NCI-H2171 (cell line): Measurements from ENCODE around the gene BATF2.
A peak's percentile ranks its signal among the peaks of the same experiment; 100 is the strongest.
"Not testable (repeated sequence)": the region's sequence is repeated elsewhere in the genome, so short reads cannot be mapped to it uniquely, and the experiment has no call there.

ENCODE experiments used
- DNase-seq: peaks from one replicate; lab custom pipeline; 2025; lab: John Stamatoyannopoulos, UW

Gene BATF2, protein sequence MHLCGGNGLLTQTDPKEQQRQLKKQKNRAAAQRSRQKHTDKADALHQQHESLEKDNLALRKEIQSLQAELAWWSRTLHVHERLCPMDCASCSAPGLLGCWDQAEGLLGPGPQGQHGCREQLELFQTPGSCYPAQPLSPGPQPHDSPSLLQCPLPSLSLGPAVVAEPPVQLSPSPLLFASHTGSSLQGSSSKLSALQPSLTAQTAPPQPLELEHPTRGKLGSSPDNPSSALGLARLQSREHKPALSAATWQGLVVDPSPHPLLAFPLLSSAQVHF

DNA sequence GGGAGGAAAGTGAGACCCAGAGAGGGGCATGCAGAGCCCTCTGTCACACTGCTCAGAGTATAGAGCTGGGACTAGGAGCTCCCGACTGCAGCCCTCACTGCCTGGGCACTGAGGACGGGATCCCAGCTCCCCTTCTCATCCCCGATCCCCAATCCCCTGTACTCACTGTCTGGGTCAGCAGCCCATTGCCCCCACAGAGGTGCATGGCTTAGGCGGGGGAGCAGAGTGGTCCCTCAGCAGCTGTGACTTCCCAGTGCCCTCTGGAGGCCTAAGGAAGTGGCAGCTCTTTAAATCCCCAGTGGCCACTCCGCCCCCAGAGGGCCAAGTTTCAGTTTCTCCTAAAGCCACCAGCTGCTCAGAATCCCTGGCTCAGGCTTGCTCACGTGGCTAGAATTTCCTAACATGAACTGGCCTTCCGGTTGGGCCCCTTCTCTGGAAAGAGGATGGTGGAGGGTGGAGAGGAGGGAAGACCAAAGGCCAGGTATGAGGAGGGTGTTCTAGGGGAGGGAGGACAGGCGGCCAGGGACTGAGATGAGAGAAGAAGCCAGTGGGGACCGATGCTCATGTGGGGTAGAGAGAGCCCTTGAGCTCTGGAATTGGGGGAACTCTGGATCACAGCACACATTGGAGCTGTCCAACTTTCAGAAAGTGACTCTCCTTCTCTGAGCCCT, at the start of gene BATF2:
Gene BATF2 (minus strand): TSS at position 262 of the 671 bp plus-strand sequence. CDS start 57 bp downstream, at position 205.
- peak; percentile 29 for DNase-seq

DNA sequence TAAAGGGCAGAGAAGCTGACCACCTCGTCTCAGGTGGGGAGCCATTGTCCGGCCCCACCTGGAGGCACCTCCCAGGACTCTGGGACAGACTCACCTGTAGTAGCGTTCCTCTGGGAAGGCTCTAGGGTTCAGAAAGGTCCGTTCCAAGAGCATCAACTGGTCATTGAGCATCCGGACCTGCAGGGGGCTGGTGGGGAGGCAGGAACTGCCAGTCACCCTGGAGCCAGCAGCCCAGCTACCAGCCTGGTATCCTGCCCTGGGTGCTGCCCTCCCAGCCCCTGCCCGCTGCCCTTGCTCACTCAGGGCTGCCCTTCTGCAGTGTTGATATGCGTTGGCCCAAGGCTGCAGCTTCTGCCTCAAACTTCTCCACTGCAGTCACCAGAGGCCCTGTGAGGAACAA, 49.0 kb upstream of the BATF2 start:
- DNase-seq = no peak

DNA sequence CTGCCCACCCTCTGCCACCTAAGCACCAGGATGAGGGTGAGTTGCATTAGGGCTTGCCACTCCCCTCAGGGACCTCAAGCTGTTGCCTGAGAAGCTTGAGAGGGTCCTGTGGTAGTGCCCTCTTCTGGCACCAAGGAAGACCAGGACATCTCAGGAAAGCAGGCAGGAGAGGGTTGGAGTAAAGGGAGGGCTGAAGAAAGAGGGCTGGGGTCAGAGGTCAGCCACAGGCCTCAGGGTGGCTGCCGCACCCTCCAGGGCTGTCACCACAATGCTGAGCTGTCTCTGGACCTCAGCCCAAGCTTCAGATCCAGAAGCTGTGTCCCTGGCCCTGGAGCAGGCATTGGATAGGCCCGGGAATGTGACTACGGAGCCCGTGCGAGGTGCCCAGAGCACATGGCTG, 48.3 kb upstream of the BATF2 start:
- no peak for DNase-seq

DNA sequence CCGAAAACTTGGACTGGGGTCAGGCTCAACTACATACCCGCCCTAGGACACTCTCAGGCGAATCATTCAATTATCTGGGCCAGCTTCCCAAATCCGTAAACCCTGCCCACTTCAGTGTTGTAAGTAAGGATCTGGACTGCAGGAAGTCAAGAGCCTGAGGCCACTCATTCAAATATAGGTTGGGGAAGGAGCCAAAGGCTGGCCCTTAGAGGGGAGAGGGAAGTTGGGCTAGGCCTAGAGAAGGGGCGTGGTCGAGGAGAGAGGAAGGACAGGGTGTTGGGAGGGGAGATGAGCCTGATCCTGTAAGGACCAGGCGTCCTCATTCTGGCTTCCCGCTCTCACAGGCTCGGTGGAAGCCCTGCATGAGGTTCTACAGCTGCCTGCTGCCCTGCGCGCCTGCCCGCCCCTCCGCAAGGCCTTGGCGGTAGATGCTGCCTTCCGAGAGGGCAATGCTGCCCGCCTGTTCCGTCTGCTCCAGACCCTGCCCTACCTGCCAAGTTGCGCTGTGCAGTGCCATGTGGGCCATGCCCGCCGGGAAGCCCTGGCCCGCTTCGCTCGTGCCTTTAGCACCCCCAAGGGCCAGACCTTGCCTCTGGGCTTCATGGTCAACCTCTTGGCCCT, 47.2 kb upstream of the BATF2 start:
- no peak for DNase-seq

DNA sequence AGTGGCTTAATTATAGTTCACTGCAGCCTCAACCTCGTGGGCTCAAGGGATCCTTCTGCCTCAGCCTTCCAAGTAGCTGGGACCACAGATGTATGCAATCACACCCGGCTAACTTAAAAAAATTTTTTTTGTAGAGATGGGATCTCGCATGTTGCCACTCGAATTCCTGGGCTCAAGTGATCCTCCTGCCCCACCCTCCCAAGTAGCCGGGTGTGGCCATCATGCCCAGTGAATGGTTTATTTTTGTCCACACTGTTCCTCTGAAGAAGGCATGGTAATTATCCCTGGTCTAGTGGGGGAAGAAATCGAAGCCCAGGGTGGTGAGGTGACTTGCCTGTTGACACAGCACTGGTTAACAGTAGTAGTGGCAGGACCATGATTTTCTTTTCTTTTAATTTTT, 46.1 kb upstream of the BATF2 start:
- no peak for DNase-seq

DNA sequence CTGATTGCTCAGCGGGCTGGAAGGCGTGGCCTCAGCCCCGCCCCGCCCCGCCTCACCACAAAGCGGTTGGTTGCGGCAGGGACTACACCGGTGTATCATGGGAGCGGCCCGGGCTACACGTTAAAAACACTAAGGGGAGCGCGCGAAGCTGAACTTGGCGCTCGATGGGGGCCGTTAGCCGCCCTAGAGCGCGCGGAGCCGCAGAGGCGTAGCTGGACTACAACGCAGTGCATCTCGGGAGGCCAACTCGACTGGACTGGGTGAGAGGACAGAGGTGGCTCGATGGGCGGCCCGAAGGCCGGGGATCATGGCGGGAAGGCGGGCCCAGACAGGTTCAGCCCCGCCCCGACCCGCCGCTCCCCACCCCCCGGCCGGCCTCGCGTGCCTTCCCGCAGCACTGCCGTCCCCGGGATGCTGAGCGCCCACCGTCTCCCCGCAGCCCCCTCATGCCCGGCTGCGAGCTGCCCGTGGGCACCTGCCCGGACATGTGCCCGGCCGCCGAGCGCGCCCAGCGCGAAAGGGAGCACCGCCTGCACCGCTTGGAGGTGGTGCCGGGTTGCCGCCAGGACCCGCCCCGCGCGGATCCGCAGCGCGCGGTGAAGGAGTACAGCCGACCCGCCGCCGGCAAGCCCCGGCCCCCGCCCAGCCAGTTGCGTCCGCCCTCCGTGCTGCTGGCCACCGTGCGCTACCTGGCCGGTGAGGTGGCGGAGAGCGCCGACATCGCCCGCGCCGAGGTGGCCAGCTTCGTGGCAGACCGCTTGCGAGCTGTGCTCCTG, 44.3 kb upstream of the BATF2 start, which contains the start of gene SAC3D1:
Gene SAC3D1 (plus strand): TSS at position 364 of the 776 bp plus-strand sequence. CDS start 83 bp downstream, at position 447.
- DNase-seq = peak; percentile 95

DNA sequence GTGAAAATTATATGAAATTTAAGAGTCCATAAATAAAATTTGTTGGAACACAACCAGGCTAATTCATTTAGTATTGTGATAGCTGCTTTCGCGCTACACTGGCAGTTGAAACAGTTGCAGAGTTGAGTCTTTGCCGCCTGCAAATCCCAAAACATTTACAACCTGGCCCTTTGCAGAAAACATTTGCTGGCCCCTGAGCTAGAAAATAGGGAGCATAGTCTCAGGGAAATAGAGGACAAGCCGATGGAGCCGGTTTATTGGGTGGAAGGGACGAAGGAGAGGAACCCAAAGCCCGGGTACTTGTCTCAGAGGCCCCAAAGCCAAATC, 43.7 kb upstream of the BATF2 start:
- no peak for DNase-seq

DNA sequence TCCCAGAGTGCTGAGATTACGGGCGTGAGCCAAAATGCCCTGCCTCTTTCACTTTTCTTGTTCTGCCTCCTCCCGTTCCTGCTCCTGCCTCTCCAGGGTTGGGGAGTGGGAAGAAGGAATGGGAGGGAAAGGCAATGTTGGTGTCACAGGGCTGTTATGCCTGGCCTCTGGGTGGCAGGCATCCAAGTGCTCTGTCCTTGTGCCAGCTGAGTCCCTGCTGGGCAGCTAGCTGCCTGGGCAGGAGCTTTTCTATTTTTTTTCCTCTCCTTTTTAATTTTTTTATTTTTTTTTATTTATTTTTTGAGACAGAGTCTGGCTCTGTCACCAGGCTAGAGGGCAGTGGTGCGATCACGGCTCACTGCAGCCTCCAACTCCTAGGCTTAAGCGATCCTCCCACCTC, 40.2 kb upstream of the BATF2 start:
- DNase-seq = no peak

DNA sequence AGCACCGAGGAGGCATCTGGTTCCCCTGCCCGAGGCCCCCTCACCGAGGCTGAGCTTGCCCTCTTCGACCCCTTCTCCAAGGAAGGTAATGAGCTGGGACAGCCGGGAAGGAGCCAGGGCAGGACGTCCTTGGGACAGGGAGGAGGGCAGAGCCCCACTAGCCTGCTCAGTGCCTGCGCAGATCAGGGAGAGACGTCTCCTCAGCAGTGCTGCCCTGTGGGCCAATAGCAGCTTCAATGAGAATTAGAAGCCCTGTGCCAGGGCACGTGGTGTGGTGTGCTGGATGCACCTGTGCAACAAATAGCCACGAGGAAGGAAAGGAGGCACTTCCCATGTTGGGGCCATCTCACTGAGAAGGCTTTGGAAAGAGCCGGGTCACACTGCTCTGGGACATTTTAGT, 38.8 kb upstream of the BATF2 start:
- DNase-seq = no peak

DNA sequence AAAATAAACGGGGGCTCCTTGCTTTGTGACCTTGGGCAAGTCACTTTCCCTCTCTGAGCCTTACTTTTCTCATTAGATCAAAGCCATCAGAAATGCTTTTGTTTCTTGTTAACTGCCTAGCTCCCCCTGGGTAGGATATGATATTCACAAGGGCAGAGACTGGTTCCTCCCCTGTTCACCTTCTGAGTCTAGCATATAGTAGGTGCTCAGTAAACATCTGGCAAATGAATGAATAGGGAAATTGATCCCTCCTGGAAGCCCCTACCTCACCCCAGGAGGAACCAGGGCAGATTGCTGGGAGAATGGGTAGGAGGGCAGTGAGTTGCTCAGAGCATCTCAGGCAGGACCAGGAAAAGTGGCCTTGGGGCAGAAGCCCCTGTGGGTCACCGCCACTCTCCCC, 37.7 kb upstream of the BATF2 start:
- DNase-seq = no peak

DNA sequence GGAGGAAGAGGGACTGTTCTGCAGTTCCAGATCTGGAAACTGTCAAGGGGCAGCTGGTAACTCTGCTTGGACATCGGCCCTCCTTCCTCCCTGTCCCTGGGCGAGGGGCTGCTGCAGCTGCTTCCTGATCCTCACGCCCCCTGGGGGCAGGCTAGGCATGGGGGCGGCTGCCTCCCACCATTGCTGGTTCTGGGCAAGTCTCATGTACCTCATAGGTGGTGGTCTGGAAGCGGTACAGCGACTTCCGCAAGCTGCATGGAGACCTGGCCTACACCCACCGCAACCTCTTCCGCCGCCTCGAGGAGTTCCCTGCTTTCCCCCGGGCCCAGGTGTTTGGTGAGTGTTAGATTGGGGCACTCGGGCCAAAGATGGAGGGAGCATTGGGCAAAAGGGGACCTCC, 35.4 kb upstream of the BATF2 start:
- no peak for DNase-seq

DNA sequence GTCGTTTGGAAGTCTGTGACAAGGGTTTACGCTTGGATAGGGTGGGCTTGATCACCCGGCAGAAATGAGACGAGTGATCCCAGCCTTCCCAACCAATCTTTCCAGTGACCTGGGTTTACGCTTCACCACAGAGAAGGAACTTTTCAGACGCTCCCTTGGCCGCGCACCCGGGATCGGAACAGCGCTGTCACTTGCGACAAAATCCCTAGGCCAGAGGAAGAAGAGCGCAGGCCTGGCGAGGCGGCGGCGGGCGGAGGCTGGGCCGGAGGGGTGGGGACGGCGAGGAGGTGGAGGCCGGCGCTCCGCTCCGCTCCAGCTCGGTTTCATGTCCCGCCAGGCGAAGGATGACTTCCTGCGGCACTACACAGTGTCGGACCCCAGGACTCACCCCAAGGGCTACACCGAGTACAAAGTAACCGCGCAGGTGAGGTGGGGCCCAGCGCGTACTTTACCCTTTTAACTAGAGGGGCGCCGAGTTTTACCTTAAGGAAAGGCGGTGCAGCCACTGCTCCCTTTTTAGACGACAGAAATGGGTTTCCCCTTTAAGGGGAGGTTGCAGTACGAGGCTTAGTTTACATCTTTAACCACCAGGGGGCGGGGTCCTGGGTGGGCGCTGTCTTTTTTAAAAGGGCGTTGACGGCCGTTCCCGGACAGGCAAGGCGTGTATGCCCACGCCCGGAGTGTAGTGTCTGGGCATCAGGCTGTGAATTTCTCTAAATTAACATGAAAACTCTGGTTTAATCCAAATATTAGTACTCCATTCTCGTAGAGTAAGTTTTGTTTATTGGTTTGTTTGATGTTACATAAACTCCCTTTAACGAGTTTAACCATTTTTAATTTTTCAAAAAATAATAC, 30.7 kb upstream of the BATF2 start, which contains the start of gene SNX15:
Gene SNX15 (plus strand): TSS at position 227 of the 855 bp plus-strand sequence. CDS start 99 bp downstream, at position 326.
- peak; percentile 96 for DNase-seq

DNA sequence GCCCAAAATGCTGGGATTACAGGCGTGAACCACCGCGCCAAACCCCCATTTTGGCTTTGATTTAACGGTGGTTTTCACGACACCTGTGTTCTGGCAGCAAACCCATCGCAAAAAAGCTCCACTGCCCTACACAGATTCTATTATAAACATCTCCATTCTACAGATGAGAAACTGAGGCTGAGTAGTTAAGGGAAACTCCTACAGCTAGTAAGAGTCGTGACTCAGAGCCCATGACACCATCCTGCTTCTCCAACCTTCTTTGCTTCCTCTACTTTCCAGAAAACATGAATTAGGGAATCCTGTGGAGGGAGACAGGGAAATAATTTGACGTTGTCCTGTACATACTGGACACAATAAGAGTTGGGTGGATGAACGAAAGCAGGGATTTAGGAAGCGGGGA, 30.0 kb upstream of the BATF2 start:
- no peak for DNase-seq

DNA sequence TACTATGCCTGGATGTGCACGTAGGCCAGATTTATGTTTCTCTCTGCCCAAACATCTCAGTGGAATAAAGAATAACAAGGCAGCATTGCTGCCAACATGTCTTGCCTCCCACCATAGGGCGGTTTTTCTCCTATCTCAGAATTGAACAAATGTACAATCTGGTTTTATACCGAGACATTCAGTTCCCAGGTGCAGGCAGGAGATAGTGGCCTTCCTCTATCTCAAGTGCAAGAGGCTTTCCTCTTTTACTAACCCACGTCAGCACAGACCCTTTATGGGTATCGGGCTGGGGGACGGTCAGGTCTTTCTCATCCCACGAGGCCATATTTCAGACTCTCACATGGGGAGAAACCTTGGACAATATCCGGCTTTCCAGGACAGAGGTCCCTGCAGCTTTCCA, 26.7 kb upstream of the BATF2 start:
- DNase-seq = not testable (repeated sequence)

DNA sequence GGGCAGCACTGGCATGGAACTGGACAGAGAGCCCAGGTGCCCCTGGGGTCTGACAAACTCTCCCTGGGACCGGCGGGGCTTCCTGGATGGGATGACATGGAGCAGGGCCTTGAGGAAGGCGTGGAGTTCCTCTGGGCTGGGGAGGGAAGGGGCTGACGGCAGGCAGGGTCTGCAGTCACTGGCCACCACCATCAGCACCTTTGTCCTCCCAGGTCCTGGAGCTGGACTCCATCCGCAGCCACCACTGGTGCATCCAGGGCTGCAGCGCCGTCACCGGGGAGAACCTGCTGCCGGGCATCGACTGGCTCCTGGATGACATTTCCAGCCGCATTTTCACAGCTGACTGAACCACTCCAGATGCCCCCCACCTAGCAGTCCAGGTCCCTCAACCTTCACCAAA, 24.7 kb upstream of the BATF2 start:
- no peak for DNase-seq

DNA sequence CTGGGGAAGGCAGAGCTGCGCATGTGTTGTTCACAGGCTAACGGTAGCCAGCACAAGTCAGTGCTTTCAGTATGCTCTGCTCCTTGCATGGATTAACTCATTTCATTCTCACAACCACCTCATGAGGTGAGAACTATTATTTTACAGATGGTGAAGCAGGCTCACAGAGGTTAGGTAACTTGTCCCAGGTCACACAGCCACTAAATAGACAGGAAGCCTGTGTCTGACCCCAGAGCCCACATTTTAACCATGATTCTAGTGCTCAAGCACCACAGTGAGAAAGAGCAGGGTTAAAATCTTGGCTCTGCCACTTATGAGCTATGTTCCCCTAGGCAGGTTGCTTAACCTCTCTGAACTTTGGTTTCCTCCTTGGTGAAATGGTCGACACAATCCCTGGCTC, 24.2 kb upstream of the BATF2 start:
- DNase-seq = no peak

DNA sequence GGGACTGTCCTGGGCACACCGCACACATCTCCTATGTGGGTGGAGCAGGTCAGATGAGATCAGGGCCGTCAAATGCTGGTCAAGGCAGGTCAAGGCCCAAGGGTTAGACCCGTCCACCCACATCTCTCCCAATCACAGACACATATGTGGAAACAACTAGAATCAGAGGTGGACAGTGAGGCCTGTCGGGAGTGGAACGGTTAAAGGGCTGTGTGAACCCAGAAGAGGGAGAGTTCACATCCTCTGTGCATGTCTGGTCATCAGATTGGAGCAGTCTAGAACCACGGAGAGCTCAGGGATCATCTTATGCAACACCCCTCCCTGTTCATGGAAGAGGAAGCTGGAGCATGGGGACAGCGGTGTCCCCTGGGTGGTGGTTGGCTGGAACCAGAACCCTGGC, 23.1 kb upstream of the BATF2 start:
- DNase-seq = no peak

DNA sequence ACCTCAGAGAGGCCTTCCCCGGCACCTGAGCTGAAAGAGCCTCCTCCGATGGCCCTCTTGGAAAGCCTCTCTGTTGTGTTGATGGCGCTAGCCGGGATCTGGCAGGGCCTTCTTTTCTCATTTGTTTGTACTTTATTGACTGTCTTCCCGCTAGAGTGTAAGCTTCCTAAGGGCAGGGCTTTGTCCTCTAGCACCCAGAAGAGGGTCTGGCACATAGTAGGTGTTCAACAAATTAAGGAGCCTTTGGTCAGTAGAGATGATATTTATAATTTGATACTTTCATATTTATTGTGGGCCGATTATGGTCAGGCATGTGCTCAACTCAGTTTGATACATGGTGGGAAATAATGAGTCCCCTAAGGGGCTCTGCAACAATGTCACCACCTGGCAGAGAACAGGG, 21.2 kb upstream of the BATF2 start:
- DNase-seq = no peak

DNA sequence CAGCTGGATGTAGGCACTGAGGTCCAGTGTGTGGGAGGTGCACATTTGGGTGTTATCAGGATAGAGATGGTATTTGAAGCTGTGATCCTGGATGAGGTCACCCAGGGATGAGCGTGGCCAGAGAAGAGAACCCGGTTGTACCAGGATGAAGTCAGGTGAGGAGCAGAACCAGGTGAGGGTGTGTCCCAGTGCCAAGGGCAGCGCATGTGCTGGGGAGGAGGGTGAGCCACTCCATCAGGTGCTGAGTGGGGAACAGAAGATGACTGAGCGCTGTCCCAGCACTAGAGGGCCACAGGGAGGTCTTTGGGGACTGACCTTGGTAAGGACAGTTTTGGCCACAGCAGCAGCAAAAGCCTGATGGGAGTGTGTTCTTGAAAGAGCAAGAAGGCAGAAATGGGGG, 19.9 kb upstream of the BATF2 start:
- DNase-seq = no peak

DNA sequence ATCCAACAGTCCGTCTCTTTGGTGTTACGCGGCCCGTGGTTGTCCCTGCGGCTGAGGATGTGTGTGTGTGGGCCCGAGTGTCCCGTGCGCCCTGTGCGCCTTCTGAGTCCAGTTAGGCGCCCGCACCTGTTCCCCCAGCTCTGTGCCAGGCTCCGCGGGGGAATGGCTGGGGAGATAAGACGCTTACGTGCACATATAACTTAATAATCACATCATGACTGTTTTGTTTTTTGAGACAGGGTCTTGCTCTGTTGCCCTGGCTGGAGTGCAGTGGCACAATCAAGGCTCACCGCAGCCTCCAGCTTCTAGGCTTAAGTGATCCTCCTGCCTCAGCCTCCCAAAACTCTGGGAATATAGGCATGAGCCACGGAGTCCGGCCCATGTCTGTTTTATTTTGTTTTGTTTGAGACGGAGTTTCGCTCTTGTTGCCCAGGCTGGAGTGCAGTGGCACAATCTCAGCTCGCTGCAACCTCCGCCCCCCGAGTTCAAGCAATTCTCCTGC, 18.0 kb upstream of the BATF2 start:
- DNase-seq = no peak
